Subcutaneous adipose tissue (tissue), 4 donors: ENCODE measurements around the gene CBFA2T2. TPM values are rescaled to one million over a fixed set of nuclear protein-coding genes. Genes with fewer than 3 reads are reported as not detected.

Experiments
- total RNA-seq, 4 donors: library from RNA; depleted of rRNA; stranded (reverse); fragments of >200 nt; gene quantifications; one replicate each; pipeline ENCODE4 v1.1.0, GENCODE V29; 2016
- TF ChIP-seq, protein P1 (sequence below): fragments of 450-650 bp; IDR thresholded peaks from one replicate; pipeline ENCODE4 v1.5.1; 2016; ENCODE audit warnings: low read depth, mild to moderate bottlenecking, control low read depth, antibody characterized with exemption, moderate library complexity

The CBFA2T2 gene
- total RNA-seq, 4 donors from 2014 or later = 8.5 to 13.4 (median 10.0) TPM

DNA sequence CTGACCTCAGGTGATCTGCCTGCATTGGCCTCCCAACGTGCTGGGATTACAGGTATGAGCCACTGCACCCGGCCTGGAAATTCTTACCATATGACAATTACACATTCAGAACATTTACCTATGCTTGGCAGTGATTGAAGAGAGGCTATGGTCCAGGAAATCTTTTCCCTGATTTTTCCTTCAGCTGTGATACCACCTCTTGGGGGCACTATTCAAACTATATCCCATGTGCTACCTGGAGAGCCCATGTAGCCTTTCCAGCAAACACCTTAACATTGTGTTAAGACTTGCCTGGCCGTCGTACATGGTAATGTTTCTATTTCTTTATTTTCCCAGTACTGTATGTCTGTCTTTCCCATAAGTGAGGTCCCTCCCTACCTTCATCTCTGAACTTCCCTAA lies 110.5 kb downstream of the CBFA2T2 start:
- TF ChIP-seq, protein P1, sequence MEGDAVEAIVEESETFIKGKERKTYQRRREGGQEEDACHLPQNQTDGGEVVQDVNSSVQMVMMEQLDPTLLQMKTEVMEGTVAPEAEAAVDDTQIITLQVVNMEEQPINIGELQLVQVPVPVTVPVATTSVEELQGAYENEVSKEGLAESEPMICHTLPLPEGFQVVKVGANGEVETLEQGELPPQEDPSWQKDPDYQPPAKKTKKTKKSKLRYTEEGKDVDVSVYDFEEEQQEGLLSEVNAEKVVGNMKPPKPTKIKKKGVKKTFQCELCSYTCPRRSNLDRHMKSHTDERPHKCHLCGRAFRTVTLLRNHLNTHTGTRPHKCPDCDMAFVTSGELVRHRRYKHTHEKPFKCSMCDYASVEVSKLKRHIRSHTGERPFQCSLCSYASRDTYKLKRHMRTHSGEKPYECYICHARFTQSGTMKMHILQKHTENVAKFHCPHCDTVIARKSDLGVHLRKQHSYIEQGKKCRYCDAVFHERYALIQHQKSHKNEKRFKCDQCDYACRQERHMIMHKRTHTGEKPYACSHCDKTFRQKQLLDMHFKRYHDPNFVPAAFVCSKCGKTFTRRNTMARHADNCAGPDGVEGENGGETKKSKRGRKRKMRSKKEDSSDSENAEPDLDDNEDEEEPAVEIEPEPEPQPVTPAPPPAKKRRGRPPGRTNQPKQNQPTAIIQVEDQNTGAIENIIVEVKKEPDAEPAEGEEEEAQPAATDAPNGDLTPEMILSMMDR = no peak

DNA sequence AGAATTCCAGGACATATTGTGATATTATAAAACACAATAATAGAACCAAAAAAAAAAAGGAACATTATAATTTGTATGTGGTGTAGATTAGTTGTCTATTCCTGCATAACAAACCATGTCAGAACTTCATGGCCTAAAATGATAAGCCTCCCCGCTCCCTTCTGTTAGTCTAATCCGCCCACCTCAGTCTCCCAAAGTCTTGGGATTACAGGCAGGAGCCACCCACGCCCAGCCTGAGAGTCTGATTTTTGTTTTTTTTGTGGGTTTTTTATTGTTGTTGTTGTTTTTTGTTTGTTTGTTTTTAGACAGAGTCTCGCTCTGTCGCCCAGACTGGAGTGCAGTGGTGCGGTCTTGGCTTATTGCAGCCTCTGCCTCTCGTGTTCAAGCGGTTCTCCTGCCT lies 111.1 kb downstream of the CBFA2T2 start:
- TF ChIP-seq, protein P1 = no peak

DNA sequence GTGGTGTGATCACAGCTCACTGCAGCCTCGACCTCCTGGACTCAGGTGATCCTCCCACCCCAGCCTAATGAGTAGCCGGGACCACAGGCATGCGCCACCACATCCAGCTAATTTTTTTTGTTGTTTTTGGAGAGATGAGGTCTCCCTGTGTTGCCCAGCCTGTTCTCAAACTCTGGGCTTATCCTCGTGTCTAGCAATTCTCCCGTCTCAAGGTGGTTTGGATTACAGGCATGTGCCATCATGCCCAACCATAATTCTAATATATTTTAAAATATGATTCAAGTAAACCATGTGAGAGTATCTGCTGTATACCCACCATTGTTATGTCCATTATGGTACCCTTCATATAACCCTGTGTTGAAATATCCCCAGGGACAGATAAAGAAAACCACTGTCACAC lies 112.0 kb downstream of the CBFA2T2 start:
- TF ChIP-seq, protein P1 = no peak

DNA sequence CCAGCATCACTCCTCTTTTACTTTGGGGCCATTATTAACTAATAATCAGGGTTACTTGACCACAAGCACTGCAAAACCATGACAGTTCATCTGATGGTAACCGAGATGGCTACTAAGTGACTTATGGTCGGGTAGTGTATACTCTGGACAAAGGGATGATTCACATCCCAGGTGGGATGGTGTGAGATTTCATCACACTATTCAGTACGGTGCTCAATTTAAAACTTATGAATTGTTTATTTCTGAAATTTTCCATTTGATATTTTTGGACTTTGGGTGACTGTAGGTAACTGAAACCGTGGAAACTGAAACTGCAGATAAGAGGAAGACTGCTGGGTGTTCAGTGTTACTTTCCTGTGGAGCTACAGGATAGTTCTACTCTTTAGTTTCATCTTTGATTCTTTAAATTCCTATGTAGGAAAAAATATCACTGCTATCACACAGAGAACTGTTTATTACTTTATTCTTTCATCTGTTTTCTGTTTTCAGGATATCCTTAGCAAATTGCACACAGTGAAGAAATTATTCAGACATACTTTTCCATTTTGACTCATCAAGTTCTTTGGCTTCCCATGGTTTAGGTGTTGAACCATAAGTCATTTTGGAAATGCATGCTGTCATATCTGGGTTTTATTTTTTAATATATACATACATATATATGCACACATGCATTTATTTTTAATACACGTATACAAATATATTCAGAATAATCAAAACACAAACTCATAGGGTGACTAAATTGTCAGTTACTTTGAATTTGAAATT lies 113.1 kb downstream of the CBFA2T2 start:
- TF ChIP-seq, protein P1 = no peak

DNA sequence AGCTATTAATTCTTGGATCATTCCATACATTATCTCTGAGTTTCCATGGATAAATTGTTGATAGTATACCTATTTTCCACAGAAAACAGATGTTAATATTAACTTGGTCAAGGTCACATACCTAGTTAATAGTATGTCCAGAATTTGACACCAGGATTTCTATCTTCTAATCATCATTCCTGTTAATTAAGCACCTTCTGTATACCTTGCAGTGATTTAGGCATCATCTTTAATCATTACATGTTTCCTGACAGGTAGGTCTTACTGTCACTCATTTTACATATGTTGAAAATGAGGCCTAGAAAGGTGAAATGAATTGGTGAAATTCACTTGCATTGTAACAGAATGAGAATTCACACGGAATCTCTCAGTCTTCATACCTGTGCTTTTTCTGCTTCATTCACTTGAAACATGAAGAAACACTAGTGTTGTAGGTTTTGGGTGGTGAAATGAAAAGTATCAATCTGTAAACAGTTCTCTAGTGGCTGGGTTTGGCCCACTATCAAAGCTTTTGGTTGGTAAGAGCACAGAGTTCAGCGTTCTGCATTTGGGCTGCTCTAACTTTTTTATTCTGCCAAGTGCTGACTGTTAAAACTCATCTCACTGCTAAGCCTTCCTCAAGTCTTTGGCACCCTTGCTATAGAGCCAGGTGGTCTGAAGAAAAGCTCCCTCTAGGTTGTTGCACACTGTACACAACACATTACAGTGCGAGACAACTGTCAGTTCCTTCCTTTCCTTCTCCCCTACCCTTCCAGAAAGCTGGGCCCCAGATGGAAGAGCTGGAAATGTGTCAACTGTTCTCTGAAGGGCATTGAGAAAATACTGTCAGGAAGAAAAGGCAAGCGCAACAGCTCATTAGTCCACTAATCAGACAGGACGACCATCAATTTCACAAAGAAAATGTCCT lies 114.4 kb downstream of the CBFA2T2 start:
- TF ChIP-seq, protein P1 = no peak

DNA sequence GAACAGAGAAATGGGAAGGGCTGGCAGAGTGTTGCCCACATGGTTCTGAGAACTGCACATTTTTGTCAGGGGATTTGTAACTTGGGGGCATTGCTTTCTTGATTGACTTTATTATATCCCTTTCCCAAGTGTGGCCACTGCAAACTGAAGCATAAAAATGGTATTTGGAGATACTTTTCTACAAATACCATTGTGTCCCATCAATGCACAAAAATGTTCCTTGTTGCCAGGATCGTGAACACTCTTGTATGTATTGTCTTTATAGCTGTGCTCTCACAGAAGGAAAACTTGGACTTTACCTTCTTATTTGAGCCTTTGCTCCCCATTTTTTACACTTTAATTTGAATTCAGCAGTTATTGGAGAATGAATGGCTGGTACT lies 115.1 kb downstream of the CBFA2T2 start:
- TF ChIP-seq, protein P1 = no peak

DNA sequence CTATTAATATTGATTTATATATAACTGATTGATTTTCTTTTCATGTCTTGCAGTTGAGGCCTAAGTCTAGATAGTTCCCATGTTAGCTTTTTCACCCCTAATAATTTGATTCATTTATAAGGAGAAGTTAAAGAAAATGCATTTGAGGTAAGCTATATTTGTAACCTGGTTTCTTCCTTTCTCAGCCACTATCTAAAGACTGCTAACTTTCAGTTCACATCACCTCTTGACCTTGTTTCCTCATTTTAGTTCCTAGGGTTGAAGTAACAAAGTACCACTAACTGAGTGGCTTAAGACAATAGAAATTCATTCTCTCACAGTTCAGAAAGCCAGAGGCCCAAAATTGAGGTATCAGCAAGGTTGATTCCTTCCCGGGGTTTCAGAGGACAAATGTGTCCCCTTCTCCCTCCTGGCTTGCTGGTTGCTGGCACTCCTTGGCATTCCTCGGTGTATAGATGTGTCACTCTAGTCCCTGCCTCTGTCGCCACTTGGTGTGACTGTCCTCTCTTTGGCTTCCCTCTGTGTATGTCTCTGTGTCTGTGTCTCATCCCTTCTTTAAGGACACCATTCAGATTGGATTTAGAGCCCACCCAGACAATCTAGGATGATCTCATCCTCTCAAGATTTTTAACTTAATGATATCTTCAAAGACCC lies 116.3 kb downstream of the CBFA2T2 start:
- TF ChIP-seq, protein P1 = no peak
